HG03064 (cell line): ENCODE results near the gene PNN.

Experiments used
- ATAC-seq: cut with Tn5 transposase; IDR thresholded peaks from one replicate; pipeline ENCODE4 v1.9.1; 2021; ENCODE audit warnings: low read depth; ENCODE audit not compliant: unreplicated experiment

The PNN gene

DNA sequence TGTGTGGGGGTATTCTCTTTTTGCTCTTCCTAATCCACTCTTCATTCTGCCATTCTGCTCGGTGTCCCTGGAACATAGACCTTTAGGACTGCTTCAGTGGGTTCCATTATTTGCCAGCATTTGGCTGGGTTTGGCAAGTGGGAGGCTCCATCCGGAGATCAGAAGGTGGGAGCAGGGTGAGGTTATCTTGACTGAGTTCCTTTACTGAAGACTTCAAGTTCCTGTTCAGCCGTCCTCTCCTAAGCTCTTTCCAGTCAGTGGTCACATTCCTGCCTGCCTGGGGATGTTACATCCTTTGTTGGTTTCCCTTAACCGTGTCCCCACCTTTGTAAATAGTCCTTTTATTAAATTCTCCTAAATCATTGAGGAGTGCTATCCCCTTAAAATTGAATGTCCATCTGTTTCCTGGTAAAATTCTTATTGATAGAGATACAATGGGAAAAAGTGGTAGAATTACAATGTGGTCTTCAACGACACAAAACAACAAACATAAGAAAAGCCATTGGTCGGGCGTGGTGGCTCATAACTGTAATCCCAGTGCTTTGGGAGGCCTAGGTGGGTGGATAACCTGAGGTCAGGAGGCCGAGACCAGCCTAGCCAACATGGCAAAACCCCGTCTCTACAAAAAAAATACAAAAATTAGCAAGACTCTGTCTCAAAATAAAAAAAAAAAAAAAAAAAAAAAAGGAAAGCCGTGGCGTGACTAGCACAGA, 53.6 kb downstream of the PNN start:
- no peak for ATAC-seq

DNA sequence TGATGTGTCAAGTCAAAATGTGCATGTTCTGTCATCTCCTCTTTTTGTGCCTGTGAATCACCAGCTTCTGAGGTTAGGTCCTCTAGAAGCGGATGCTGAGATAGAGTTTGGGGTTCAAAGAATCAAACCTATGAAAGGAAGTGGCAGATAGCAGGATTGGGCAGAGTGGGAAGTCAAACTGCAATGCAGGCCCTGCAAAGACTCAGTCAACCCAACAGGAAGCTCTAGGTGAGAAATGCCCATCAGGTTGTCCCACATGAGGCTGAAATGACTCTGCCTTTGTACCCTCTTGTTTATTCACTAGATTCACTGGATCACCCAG, 54.1 kb downstream of the PNN start:
- ATAC-seq = no peak

DNA sequence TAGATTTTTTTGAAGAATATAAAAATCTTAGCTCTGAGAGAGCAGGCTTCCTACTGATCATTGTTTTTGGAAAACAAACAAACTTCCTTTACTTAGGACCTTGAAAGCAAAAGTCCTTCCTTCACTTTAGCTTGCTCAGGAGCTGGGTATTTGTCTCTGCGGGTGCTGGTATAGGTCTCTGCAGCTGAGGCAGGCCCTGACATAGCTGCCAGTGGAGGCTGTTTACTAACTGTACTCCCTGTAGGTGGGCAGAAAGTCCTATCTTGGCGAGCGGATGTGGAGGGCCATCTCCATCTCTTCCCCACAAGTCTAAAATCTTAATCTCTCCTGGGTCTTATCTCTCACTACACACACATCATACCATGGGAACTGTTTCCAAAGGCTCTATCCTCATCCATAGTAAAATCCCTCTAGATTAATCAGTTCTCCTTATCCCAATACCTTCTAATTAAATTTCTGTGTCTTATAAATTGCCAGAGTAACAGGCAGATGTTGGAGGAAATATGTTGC, 54.6 kb downstream of the PNN start:
- no peak for ATAC-seq

DNA sequence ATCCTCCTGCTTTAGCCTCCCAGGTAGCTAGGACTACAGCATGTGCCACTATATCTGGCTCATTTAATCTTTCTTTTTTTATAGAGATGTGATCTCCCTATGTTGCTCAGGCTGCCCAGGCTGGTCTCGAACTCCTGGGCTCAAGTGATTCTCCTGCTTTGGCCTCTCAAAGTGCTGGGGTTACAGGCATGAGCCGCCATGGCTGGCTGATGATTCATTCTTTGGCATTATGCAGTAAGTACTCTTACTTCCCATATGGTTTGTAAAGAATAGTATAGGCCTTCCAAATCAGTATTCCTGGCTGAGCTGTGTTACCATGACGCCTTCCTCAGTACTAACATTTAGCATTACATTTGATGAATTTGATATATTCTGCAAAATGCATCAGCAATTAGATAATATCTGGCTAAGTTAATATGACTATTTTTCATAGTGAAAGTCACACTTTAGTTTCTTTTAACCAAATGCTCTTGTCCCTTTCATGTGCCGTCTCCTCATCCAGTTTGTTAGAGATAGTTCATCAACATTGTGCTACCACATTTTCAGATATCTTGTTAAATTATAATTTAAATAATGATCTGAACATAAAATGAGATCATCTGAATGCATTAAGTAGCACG, 55.5 kb downstream of the PNN start:
- ATAC-seq = no peak

DNA sequence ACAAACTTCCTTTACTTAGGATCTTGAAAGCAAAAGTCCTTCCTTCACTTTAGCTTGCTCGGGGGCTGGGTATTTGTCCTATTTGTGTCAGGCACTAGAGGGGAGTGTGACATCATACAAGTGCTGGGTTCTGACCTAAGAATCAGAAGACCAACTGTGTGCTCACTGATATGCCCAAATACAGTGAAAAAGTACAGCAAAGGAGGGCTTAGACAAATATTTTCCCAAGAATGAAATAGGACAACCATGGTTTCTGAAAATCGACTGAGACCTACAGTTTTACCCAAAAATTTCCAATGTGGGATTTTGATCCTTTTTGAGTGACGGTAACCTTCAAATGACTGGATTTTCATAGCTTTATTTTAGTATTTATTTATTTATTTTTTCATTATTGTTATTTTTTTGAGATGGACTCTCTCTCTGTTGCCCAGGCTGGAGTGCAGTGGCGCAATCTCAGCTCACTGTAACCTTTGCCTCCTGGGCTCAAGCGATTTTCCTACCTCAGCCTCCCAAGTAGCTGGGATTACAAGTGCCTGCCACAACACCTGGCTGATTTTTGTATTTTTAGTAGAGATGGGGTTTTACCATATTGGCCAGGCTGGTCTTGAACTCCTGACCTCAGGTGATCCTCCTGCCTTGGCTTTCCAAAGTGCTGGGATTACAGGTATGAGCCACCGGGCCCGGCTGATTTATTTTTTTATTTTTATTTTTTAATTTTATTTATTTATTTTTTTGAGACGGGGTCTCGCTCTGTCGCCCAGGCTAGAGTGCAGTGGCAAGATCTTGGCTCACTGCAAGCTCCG, 56.9 kb downstream of the PNN start:
- peak; percentile 76 for ATAC-seq
